ENCODE data around the gene GPR83. TPM values are rescaled to one million over a fixed set of nuclear protein-coding genes. Genes with fewer than 3 reads are reported as not detected.

Gene GPR83
- total RNA-seq, 6 experiments from 2014 or later = not detected

- no peak overlapping the region for H3K27ac Mint-ChIP-seq
- no peaks in the 10 kb centered on the region for H3K9me3 Mint-ChIP-seq
- H3K27me3 Mint-ChIP-seq (ENCODE audit: insufficient read depth) = peaks cover 6% of the 10 kb centered on the region
- no peaks in the 10 kb centered on the region; the same call in 1 of the 2 replicates for H3K36me3 Mint-ChIP-seq (ENCODE audit: low read depth)
- no peak overlapping the region for H3K4me3 Mint-ChIP-seq
- DNase-seq = no peak
- H3K4me1 Mint-ChIP-seq (ENCODE audit: low read depth) = peaks cover 18% of the 10 kb centered on the region
- no peak for TF ChIP-seq CTCF (IDR thresholded peaks at IDR 0.05)
Observed at GRCh38 chr11:94336033-94336432, 65.2 kb downstream of the GPR83 start.

GRCh38 chr11:94332814-94333213 lies 68.4 kb downstream of the GPR83 start:
- Mint-ChIP-seq H3K27ac (no peak overlapping the region), H3K36me3 (ENCODE audit: low read depth) (no peaks in the 10 kb centered on the region; the same call in 1 of the 2 replicates), H3K4me3 (no peak overlapping the region), H3K27me3 (ENCODE audit: insufficient read depth) (peaks cover 16% of the 10 kb centered on the region), H3K9me3 (no peaks in the 10 kb centered on the region), H3K4me1 (ENCODE audit: low read depth) (peaks cover 15% of the 10 kb centered on the region)
- DNase-seq = no peak
- no peak for TF ChIP-seq CTCF (IDR thresholded peaks at IDR 0.05)

- no peak for TF ChIP-seq CTCF (IDR thresholded peaks at IDR 0.05)
- H3K4me1 Mint-ChIP-seq (ENCODE audit: low read depth) = peaks cover 15% of the 10 kb centered on the region
- H3K27ac Mint-ChIP-seq = no peak overlapping the region
- no peaks in the 10 kb centered on the region for H3K36me3 Mint-ChIP-seq (ENCODE audit: low read depth)
- no peak overlapping the region for H3K4me3 Mint-ChIP-seq
- H3K9me3 Mint-ChIP-seq = no peaks in the 10 kb centered on the region
- peaks cover 20% of the 10 kb centered on the region for H3K27me3 Mint-ChIP-seq (ENCODE audit: insufficient read depth)
- no peak for DNase-seq
Observed at GRCh38 chr11:94330789-94331188, 70.4 kb downstream of the GPR83 start.

DNA sequence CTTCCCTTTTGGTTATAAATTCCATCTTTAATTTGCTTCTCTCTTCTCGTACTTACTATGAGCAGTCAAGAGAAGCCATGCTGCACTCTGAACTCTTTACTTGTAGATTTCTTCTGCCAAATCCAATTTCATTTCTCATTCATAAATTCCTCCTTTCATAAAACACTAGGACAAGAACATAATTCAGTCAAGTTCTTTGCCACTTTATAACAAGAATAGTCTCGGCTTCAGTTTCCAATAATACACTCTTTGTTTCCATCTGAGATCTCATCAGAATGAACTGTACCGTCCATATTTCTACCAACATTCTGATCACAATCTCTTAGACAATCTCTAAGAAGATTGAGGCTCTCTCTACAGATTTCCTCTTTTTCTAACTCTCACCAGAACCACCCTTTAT lies 71.7 kb downstream of the GPR83 start:
- Mint-ChIP-seq H3K9me3 (no peaks in the 10 kb centered on the region), H3K4me3 (no peak overlapping the region), H3K36me3 (ENCODE audit: low read depth) (no peaks in the 10 kb centered on the region), H3K4me1 (ENCODE audit: low read depth) (peaks cover 15% of the 10 kb centered on the region), H3K27ac (no peak overlapping the region), H3K27me3 (ENCODE audit: insufficient read depth) (peaks cover 21% of the 10 kb centered on the region)
- DNase-seq = no peak
- no peak for TF ChIP-seq CTCF (IDR thresholded peaks at IDR 0.05)

GRCh38 chr11:94328587-94329080 lies 72.6 kb downstream of the GPR83 start:
- Mint-ChIP-seq H3K27ac (no peak overlapping the region), H3K4me3 (no peak overlapping the region), H3K36me3 (ENCODE audit: low read depth) (no peaks in the 10 kb centered on the region), H3K27me3 (ENCODE audit: insufficient read depth) (peaks cover 21% of the 10 kb centered on the region), H3K4me1 (ENCODE audit: low read depth) (peaks cover 15% of the 10 kb centered on the region), H3K9me3 (no peaks in the 10 kb centered on the region)
- DNase-seq = no peak
- no peak for TF ChIP-seq CTCF (IDR thresholded peaks at IDR 0.05)

Other genes with a start within 250 kb of the GPR83 start
- gene IZUMO1R, start 96.8 kb downstream of the GPR83 start, total RNA-seq (2021; fragmentation: NEBNext Ultra II Directional; extraction: Animal tissue kit (Norgen Biotek cat#: 25700)) = under 1 TPM in 1 of 6 experiments, not detected in 5; 0.26 TPM
- gene MRE11, start 92.4 kb upstream of the GPR83 start, total RNA-seq (2021; fragmentation: NEBNext Ultra II Directional; extraction: Animal tissue kit (Norgen Biotek cat#: 25700)) = 10 to 100 TPM; 12.2 to 17.2 (median 15.7) TPM
- 1 to 10 TPM; 7.2 to 8.7 (median 7.9) TPM for gene ANKRD49, start 92.6 kb upstream of the GPR83 start, total RNA-seq (2021; fragmentation: NEBNext Ultra II Directional; extraction: Animal tissue kit (Norgen Biotek cat#: 25700))
- gene C11orf97, start 111.0 kb upstream of the GPR83 start, total RNA-seq (2021; fragmentation: NEBNext Ultra II Directional; extraction: Animal tissue kit (Norgen Biotek cat#: 25700)) = not detected
- 1 to 10 TPM in 4 of 6 experiments, under 1 TPM in 2; 0.85 to 3.3 (median 3.0) TPM for gene FUT4, start 142.5 kb upstream of the GPR83 start, total RNA-seq (2021; fragmentation: NEBNext Ultra II Directional; extraction: Animal tissue kit (Norgen Biotek cat#: 25700))
- under 1 TPM; 0.12 to 0.43 (median 0.28) TPM for gene PIWIL4, start 165.9 kb upstream of the GPR83 start, total RNA-seq (2021; fragmentation: NEBNext Ultra II Directional; extraction: Animal tissue kit (Norgen Biotek cat#: 25700))

Data from HFFc6 (cell line).